SK-N-SH treated with all-trans-retinoic acid at 6 μM for 48 hours (cell line): ENCODE measurements around the gene PARD3.

ENCODE experiments used
- ATAC-seq: fragments of 200-7000 bp; cut with Tn5 transposase; 3 replicates; pipeline ENCODE4 v1.9.1; 2020; ENCODE audit warnings: mild to moderate bottlenecking, moderate library complexity
- ARNTL ChIP-seq: fragments of 450-650 bp; formaldehyde crosslinking; IDR thresholded peaks from 2 replicates; pipeline ENCODE4 v1.5.0; 2020; ENCODE audit warnings: low read depth, mild to moderate bottlenecking, moderate library complexity, borderline replicate concordance
- BACH2 ChIP-seq: fragments of 250-450 bp; sonication (Bioruptor Pico); IDR thresholded peaks from 2 replicates; pipeline ENCODE4 v1.9.0; 2021; ENCODE audit warnings: mild to moderate bottlenecking, borderline replicate concordance
- ESRRG ChIP-seq: fragments of 250-450 bp; sonication (Bioruptor Pico); IDR thresholded peaks from 2 replicates; pipeline ENCODE4 v1.6.1; 2021; ENCODE audit warnings: mild to moderate bottlenecking
- GLIS3 ChIP-seq: fragments of 250-450 bp; sonication (Bioruptor Pico); IDR thresholded peaks from 2 replicates; pipeline ENCODE4 v1.5.0; 2020; ENCODE audit warnings: mild to moderate bottlenecking, moderate library complexity
- ISL1 ChIP-seq: fragments of 250-450 bp; sonication (Bioruptor Pico); IDR thresholded peaks from 2 replicates; pipeline ENCODE4 v2.1.2; 2022; ENCODE audit warnings: mild to moderate bottlenecking, moderate library complexity
- OSR1 ChIP-seq: fragments of 250-450 bp; sonication (Bioruptor Pico); IDR thresholded peaks from 2 replicates; pipeline ENCODE4 v1.8.0; 2022; ENCODE audit warnings: moderate library complexity, mild to moderate bottlenecking, inconsistent platforms
- PPARA ChIP-seq: fragments of 250-450 bp; sonication (Bioruptor Pico); IDR thresholded peaks from 2 replicates; pipeline ENCODE4 v1.5.0; 2020; ENCODE audit warnings: mild to moderate bottlenecking, borderline replicate concordance
- RARB ChIP-seq: fragments of 250-450 bp; sonication (Bioruptor Pico); IDR thresholded peaks from 2 replicates; pipeline ENCODE4 v1.8.0; 2021; ENCODE audit warnings: mild to moderate bottlenecking, moderate library complexity
- SNAI2 ChIP-seq: fragments of 250-450 bp; sonication (Bioruptor Pico); IDR thresholded peaks from 2 replicates; pipeline ENCODE4 v1.5.0; 2020; ENCODE audit warnings: mild to moderate bottlenecking, moderate library complexity
- TCF4 ChIP-seq: fragments of 250-450 bp; sonication (Bioruptor Pico); IDR thresholded peaks from 2 replicates; pipeline ENCODE4 v1.8.0; 2021; ENCODE audit warnings: mild to moderate bottlenecking, moderate library complexity, borderline replicate concordance
- TOX ChIP-seq: fragments of 250-450 bp; sonication (Bioruptor Pico); IDR thresholded peaks from 2 replicates; pipeline ENCODE4 v1.8.0; 2021; ENCODE audit warnings: mild to moderate bottlenecking, moderate library complexity, borderline replicate concordance
- TSHZ2 ChIP-seq: fragments of 250-450 bp; sonication (Bioruptor Pico); IDR thresholded peaks from 2 replicates; pipeline ENCODE4 v1.5.0; 2020; ENCODE audit warnings: mild to moderate bottlenecking, moderate library complexity
- ZC3H10 ChIP-seq: fragments of 250-450 bp; sonication (Bioruptor Pico); IDR thresholded peaks from 2 replicates; pipeline ENCODE4 v1.5.1; 2021; ENCODE audit warnings: mild to moderate bottlenecking, moderate library complexity
- ZFP3 ChIP-seq: fragments of 250-450 bp; sonication (Bioruptor Pico); IDR thresholded peaks from 2 replicates; pipeline ENCODE4 v1.5.0; 2020; ENCODE audit warnings: mild to moderate bottlenecking, moderate library complexity
- ZFP30 ChIP-seq: fragments of 450-650 bp; formaldehyde crosslinking; IDR thresholded peaks from 2 replicates; pipeline ENCODE4 v1.5.0; 2022; ENCODE audit warnings: mild to moderate bottlenecking, moderate library complexity
- ZNF565 ChIP-seq: fragments of 450-650 bp; formaldehyde crosslinking; conservative IDR thresholded peaks from 2 replicates; pipeline ENCODE4 v1.5.0; 2020; ENCODE audit warnings: low read depth, mild to moderate bottlenecking, moderate library complexity
- ZNF70 ChIP-seq: fragments of 450-650 bp; formaldehyde crosslinking; IDR thresholded peaks from 2 replicates; pipeline ENCODE4 v1.5.0; 2020; ENCODE audit warnings: mild to moderate bottlenecking, moderate library complexity
- ZNF8 ChIP-seq: fragments of 450-650 bp; formaldehyde crosslinking; IDR thresholded peaks from 2 replicates; pipeline ENCODE4 v1.5.0; 2020; ENCODE audit warnings: mild to moderate bottlenecking, moderate library complexity
- TF ChIP-seq, protein P1 (sequence below): fragments of 250-450 bp; sonication (Bioruptor Pico); IDR thresholded peaks from 2 replicates; pipeline ENCODE4 v1.5.1; 2021; ENCODE audit warnings: mild to moderate bottlenecking, moderate library complexity
- TF ChIP-seq, protein P2 (sequence below): fragments of 250-450 bp; sonication (Bioruptor Pico); IDR thresholded peaks from 2 replicates; pipeline ENCODE4 v1.8.0; 2021; ENCODE audit warnings: low read depth, mild to moderate bottlenecking, moderate library complexity, borderline replicate concordance
- TF ChIP-seq, protein P3 (sequence below): fragments of 250-450 bp; sonication (Bioruptor Pico); IDR thresholded peaks from 2 replicates; pipeline ENCODE4 v1.8.0; 2020; ENCODE audit warnings: mild to moderate bottlenecking, moderate library complexity, borderline replicate concordance

PARD3 gene

DNA sequence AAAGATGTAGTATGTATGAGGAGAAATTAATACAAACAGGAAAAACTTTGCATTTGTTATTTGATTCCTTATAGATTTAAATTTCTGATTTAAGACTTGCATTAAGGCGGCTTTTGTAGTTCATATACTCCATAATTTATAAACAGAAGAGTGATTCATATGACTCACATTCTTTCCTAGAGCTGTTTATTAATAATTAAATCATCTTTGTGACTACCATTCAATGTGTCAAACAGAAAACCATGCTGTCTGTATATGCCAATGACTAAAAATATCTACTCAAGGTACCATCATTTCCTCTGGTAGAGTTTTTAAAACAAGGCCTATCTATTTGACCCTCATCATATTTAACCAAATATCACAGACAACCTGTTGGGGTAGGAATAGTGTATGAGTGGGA, 501.7 kb downstream of the PARD3 start:
- TF ChIP-seq ESRRG (CRISPR knock-in tag) (no peak), SNAI2 (CRISPR knock-in tag) (no peak), GLIS3 (CRISPR knock-in tag) (no peak)
- TF ChIP-seq, protein P1, sequence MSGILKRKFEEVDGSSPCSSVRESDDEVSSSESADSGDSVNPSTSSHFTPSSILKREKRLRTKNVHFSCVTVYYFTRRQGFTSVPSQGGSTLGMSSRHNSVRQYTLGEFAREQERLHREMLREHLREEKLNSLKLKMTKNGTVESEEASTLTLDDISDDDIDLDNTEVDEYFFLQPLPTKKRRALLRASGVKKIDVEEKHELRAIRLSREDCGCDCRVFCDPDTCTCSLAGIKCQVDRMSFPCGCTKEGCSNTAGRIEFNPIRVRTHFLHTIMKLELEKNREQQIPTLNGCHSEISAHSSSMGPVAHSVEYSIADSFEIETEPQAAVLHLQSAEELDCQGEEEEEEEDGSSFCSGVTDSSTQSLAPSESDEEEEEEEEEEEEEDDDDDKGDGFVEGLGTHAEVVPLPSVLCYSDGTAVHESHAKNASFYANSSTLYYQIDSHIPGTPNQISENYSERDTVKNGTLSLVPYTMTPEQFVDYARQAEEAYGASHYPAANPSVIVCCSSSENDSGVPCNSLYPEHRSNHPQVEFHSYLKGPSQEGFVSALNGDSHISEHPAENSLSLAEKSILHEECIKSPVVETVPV (CRISPR knock-in tag): no peak
- no peak for ATAC-seq

DNA sequence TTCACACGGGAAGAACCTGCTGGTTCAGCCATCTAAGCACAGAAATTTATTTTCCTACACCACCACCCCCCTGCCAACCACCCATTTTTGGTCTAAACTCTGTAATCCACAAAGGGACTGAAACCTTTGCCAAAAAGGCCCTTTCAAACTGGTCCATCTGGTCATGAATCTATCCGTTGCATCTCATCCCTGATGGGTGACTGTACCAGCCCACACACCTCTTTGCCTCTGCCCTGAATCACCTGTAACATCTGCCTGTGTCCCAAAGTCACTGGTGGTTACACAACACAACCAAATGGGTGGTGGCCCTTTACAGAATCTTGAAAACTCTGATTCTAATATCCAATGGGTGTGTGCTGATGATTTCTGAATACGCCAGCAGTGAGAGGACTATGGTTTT, 503.4 kb downstream of the PARD3 start:
- no peak for TF ChIP-seq ESRRG (CRISPR knock-in tag)
- TF ChIP-seq ZFP30 (CRISPR knock-in tag): no peak
- TF ChIP-seq ZNF565: no peak
- no peak for TF ChIP-seq SNAI2 (CRISPR knock-in tag)
- TF ChIP-seq ISL1 (CRISPR knock-in tag): no peak
- no peak for ATAC-seq

DNA sequence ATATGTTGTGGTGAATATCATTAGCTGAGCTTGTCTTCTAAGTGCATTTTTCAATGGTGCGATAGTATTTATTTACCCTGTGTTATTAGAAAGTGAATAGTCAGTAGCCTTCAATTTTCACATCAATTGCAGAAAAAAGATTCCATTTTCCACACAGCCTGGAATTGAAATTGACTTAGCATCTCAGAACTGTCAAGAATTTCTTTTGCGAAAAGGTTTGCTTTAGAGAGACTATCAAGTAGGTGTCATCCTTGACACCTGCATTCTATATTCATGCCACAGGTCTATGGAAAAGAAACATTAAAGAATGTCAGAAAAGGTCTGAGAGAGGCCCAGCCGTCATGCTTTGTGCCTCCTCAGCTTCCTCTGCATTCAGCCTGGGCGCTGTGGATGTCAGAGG, 504.9 kb downstream of the PARD3 start:
- no peak for ATAC-seq
- TF ChIP-seq ZC3H10 (CRISPR knock-in tag) (no peak), ZNF70 (CRISPR knock-in tag) (no peak), BACH2 (CRISPR knock-in tag) (no peak), TCF4 (CRISPR knock-in tag) (no peak), ARNTL (CRISPR knock-in tag) (no peak), OSR1 (CRISPR knock-in tag) (no peak), TOX (CRISPR knock-in tag) (no peak), TSHZ2 (CRISPR knock-in tag) (no peak), ZFP3 (CRISPR knock-in tag) (no peak), GLIS3 (CRISPR knock-in tag) (no peak), ESRRG (CRISPR knock-in tag) (no peak), PPARA (CRISPR knock-in tag) (no peak), SNAI2 (CRISPR knock-in tag) (no peak), ZFP30 (CRISPR knock-in tag) (no peak), ZNF8 (no peak), ISL1 (CRISPR knock-in tag) (no peak), RARB (CRISPR knock-in tag) (no peak)
- TF ChIP-seq, protein P2, sequence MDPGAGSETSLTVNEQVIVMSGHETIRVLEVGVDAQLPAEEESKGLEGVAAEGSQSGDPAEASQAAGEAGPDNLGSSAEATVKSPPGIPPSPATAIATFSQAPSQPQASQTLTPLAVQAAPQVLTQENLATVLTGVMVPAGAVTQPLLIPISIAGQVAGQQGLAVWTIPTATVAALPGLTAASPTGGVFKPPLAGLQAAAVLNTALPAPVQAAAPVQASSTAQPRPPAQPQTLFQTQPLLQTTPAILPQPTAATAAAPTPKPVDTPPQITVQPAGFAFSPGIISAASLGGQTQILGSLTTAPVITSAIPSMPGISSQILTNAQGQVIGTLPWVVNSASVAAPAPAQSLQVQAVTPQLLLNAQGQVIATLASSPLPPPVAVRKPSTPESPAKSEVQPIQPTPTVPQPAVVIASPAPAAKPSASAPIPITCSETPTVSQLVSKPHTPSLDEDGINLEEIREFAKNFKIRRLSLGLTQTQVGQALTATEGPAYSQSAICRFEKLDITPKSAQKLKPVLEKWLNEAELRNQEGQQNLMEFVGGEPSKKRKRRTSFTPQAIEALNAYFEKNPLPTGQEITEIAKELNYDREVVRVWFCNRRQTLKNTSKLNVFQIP (CRISPR knock-in tag): no peak
- TF ChIP-seq, protein P1 (CRISPR knock-in tag): no peak
- TF ChIP-seq, protein P3, sequence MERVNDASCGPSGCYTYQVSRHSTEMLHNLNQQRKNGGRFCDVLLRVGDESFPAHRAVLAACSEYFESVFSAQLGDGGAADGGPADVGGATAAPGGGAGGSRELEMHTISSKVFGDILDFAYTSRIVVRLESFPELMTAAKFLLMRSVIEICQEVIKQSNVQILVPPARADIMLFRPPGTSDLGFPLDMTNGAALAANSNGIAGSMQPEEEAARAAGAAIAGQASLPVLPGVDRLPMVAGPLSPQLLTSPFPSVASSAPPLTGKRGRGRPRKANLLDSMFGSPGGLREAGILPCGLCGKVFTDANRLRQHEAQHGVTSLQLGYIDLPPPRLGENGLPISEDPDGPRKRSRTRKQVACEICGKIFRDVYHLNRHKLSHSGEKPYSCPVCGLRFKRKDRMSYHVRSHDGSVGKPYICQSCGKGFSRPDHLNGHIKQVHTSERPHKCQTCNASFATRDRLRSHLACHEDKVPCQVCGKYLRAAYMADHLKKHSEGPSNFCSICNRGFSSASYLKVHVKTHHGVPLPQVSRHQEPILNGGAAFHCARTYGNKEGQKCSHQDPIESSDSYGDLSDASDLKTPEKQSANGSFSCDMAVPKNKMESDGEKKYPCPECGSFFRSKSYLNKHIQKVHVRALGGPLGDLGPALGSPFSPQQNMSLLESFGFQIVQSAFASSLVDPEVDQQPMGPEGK: no peak
